Mammary microvascular endothelial cell (primary cell): ENCODE measurements around the gene CMTR1. TPM values are rescaled to one million over a fixed set of nuclear protein-coding genes. Genes with fewer than 3 reads are reported as not detected.

Experiments used
- total RNA-seq: library from RNA; depleted of rRNA; stranded (reverse); fragments of >200 nt; gene quantifications from 2 replicates; pipeline ENCODE4 v1.2.3, GENCODE V29; 2015

CMTR1 gene, protein sequence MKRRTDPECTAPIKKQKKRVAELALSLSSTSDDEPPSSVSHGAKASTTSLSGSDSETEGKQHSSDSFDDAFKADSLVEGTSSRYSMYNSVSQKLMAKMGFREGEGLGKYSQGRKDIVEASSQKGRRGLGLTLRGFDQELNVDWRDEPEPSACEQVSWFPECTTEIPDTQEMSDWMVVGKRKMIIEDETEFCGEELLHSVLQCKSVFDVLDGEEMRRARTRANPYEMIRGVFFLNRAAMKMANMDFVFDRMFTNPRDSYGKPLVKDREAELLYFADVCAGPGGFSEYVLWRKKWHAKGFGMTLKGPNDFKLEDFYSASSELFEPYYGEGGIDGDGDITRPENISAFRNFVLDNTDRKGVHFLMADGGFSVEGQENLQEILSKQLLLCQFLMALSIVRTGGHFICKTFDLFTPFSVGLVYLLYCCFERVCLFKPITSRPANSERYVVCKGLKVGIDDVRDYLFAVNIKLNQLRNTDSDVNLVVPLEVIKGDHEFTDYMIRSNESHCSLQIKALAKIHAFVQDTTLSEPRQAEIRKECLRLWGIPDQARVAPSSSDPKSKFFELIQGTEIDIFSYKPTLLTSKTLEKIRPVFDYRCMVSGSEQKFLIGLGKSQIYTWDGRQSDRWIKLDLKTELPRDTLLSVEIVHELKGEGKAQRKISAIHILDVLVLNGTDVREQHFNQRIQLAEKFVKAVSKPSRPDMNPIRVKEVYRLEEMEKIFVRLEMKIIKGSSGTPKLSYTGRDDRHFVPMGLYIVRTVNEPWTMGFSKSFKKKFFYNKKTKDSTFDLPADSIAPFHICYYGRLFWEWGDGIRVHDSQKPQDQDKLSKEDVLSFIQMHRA
- 25.7 and 25.8 TPM in 2 replicates for total RNA-seq

DNA sequence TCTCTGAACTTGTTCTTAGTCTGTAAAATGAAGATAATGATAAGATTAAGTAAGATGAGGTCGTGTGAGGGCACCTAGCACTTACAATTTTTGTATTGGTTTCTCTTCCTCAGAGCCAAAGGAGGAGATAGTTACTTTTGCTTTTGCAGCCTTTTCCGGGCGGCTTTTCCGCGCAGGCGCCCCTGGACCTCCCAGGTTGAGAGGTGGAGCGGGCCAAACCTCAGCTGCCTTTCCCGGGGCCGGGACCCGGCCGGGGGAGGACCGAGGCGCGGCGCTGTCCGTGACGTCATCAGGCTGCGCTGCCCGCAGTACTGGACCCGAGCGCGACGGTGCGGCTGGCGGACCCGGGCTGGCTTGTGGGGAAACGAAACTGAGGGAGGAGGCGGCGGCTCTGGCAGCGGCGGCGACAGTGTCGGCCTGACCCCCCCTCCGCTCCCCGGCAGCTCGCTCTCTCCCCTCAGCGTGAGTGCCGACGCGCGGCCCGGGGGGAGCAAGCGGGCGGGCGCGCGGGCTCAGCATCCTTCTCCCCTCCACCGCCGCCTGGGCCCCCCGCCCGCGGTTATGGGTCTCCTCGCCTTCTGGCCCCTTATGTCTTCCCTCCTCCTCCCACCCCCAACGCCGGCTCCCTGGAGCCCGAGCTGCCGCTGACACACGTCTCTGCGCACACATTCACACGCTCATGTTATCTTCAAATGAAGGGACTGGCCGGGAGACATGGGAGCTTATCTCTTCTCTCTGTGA lies at the start of gene CMTR1:
CMTR1 (plus strand) TSS at position 306 of the 741 bp plus-strand sequence. CDS start 2,409 bp downstream, outside the sequence.

DNA sequence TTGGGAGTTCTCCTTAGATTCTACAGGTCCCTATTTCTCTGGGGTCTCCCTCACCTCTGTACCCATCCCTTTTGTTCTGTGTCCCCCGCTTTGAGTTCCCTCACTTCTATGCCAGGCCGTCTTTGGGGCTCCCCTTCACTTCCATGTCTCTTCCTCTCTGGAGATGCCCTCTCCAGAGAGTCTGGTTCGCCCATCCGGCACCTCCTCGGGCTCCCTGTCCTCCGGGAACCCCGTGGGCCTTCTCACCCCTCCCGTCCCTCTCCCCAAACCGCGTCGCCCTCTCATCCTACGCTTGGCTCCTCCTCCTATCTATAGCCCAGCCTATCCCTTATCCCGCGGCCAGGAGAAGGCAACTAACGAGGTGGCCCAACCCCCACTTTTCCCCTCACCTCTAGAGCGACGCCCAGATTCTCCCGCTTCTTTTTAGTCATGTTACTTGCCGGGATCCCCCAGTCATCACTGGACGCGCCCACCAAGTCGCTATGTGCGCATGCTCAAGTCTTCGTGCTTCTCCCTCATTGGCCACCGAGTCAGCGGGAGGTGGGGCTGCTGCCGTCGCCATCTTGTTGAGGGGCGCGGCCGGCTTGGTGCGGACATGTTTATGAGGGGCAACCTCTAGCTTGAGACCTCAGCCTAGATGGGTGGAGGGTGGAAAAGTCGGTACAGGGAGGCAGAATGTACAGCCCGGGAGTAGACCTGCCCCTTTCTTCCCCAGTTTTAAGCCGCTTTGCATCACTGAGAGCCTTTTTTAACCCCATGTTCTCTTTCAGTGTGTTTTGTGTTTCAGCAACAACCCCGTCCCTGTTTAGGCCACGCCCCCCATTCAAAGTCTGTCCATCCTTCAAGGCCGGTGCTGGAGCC lies 66.6 kb downstream of the CMTR1 start, which contains the start of gene CCDC167:
CCDC167 (minus strand) TSS at position 461 of the 861 bp plus-strand sequence; CDS start at position 431, 30 bp downstream.

Other genes with a start within 250 kb of the CMTR1 start
- 15.4 and 15.9 TPM in 2 replicates for gene TBC1D22B, start 175.4 kb upstream of the CMTR1 start, total RNA-seq
- 7.8 and 10.1 TPM in 2 replicates for gene TMEM217, start 175.1 kb upstream of the CMTR1 start, total RNA-seq
- 12.6 and 19.5 TPM in 2 replicates for gene RNF8, start 79.2 kb upstream of the CMTR1 start, total RNA-seq
- gene CCDC167, start 66.7 kb downstream of the CMTR1 start, total RNA-seq = 92.7 and 100 TPM in 2 replicates